ENCODE measurements around the gene MIGA1. TPM values are rescaled to one million over a fixed set of nuclear protein-coding genes. Genes with fewer than 3 reads are reported as not detected.

MIGA1 gene
- 10.7 and 13.9 TPM in 2 replicates for total RNA-seq

GRCh38 chr1:77779529-77780281 is at the start of gene MIGA1:
Gene MIGA1, plus strand, starts transcription at chr1:77779649. Its CDS starts 3,604 bp downstream, at chr1:77783253.

GRCh38 chr1:77759071-77760028 is 20.1 kb upstream of the MIGA1 start, which contains the start of gene USP33:
Gene USP33, minus strand, starts transcription at chr1:77759852. Its CDS starts 18,155 bp downstream, at chr1:77741697.

GRCh38 chr1:77888081-77888780 is 108.8 kb downstream of the MIGA1 start, which contains the start of gene NEXN:
Gene NEXN, plus strand, starts transcription at chr1:77888624. Its CDS starts 27,483 bp downstream, at chr1:77916107.

Other genes starting within 250 kb of the MIGA1 start
- 57.3 and 79.0 TPM in 2 replicates for gene ZZZ3, start 97.0 kb upstream of the MIGA1 start, total RNA-seq
- gene USP33, start 19.8 kb upstream of the MIGA1 start, total RNA-seq: 91.9 and 98.1 TPM in 2 replicates
- gene NEXN, start 109.0 kb downstream of the MIGA1 start, total RNA-seq: 7.6 and 9.9 TPM in 2 replicates
- 92.2 and 149 TPM in 2 replicates for gene FUBP1, start 199.4 kb downstream of the MIGA1 start, total RNA-seq
- 29.4 and 37.7 TPM in 2 replicates for gene DNAJB4, start 225.3 kb downstream of the MIGA1 start, total RNA-seq